GM19397 (cell line): Measurements from ENCODE around the gene MACROD1.

Experiments
- ATAC-seq: cut with Tn5 transposase; IDR thresholded peaks from one replicate; pipeline ENCODE4 v1.9.1; 2021; ENCODE audit warnings: mild to moderate bottlenecking, moderate library complexity; ENCODE audit not compliant: unreplicated experiment

Gene MACROD1

DNA sequence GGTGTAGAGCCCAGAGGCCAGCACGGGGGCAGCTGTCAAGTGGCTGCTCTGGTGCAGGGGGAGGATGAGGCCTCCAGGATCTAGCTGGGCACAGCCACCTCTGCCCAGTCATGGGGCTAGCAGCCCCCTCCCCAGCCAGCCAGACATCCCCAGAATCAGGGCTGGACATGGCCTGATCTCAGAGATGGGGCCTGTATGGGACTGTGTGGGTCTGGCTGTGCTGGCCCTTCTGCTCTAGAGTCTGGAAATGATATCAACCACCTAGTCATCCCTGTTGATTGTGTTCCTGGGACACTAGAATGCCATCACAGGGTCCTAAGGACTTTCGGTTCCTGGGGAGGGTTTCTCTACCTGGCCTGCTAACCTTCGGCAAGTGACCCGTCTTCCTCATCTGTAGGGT lies 127.4 kb downstream of the MACROD1 start:
- ATAC-seq, result no peak

DNA sequence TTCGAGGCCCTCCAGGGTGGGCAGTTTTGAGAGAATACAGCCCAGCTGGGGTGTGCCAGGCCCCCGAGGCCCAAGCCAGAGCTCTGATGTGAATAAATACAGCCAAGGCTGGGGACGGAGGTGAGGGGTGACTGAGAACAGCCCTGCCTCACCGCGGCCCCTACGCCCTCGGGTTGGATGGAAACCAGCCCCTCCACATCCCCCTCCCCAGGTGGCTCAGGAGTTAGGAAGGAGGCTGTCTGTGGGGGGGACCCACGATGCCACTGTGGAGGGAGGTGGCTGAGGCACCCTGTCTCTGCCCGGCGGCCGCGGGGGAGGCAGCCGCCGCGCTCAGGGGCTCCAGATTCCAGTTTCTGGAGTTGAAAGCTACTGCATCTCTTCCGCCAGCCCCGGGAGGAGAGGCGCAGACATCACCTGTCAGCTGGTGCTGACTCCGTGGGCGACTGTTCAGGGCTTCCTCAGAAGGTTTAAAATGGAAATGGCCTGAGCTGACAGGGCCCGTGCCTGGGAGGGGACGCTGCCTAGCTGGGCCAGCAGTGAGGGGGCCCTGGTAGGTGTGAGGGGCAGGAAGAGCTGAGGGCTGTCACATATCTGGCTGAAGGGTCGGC lies 128.8 kb downstream of the MACROD1 start:
- no peak for ATAC-seq

DNA sequence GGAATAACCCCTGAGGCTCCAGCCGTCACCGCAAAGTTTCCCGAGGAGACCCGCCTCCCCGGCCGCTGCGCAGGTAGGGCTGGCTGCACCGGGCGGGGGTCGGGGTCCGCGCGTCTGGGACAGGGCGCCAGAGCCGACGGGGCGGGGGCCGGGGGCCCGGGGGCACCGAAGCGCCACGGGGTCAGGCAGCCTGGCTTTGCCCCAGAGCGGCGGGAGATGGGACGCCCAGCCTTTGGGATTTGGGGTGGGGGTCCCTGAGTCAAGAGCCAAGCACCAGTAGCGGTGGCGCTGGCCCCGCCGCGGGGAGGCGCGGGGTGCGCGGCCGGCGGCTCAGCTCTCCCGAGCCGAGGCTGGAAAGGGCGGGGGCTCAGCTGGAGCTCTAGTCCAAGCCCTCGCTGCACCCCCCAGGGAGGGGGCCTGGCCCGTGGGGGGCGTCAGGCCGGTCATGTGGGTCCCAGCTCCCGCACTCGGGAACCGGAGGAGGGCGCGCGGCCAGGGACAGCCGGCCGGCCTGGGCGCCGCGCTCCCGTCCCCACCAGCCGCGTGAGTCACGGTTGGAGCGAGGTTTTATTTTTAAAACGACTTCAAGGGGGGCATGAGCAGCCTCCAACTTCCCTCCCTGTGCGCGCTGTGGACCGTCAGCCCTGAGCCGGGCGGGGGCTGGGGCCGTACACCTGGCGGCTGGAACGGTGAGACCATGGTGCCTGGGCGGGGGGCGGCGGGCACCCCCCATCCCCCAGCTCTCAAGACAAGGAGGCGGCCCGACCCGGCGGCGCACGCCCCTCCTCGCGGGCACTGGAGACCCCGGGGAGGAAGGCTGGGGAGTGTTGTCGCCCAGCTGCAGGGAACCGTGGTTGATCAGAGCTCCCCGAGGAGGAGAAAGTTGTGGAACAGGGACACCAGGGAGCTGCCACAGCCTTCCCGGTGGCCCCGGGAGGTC lies 129.6 kb downstream of the MACROD1 start:
- ATAC-seq, result no peak

DNA sequence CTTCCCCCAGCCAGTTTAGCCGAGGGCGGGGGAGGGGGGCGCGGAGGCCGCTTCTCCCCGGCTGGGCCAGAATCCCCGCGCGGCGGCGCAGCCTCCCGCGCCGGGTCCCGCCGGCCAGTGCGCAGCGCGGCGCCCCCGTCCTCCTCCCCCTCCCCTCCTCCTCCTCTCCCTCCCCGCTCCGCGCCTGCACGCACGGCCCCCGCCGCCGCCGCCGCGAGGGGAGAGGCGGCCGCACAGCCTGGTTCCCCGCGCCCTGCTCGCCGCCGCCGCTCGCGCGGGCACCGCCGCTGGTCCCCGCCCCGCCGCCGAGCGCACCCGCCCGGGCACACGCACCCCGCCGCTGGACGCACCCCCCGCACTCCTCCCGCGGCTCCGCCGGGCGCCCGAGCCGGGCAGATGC lies 130.3 kb downstream of the MACROD1 start, which contains the start of gene FLRT1:
TSS of gene FLRT1 (plus strand) at position 356 of the 400 bp plus-strand sequence. CDS start 80,337 bp downstream, outside the sequence.
- no peak for ATAC-seq

DNA sequence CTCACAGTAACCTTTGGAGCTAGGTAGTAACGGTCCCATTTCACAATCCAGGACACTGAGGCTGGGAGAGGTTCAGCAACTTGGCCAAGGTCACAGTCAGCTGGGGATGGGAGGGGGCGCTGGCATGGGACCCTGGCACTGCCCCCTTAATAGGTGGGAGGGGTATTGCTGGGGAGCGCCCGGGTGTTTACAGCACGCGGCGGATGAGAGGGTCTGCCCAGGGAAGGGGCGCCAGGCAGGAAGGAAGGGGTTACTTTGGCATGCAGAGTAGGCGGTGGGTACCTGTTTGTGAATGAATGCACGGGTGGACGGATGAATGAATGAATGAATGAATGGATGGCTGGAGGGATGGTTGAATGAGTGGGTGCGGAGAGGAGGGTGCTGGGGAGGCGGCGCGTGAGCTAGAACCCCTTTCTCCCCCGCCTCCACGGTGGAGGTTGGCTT lies 130.8 kb downstream of the MACROD1 start:
- no peak for ATAC-seq

DNA sequence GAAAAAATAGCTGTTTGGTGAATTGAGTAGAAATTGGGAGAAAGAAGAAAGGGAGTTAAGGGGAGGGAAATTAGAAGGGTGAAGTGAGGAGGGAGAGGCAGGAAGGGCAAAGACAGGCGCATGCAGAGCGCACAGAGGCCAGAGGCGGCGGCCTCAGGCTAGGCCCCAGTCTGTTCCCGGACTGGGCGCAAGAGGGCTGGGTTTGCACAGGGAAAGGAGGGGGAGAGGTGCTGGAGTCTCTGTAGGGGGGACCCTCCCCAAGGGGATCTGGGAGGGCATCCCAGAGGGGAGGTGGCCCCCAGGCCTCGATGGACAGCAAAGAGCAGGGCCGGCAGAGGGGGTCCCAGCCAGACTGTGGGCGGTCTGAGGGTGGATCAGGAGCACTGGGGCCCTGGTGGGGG lies 131.5 kb downstream of the MACROD1 start:
- ATAC-seq, result no peak

DNA sequence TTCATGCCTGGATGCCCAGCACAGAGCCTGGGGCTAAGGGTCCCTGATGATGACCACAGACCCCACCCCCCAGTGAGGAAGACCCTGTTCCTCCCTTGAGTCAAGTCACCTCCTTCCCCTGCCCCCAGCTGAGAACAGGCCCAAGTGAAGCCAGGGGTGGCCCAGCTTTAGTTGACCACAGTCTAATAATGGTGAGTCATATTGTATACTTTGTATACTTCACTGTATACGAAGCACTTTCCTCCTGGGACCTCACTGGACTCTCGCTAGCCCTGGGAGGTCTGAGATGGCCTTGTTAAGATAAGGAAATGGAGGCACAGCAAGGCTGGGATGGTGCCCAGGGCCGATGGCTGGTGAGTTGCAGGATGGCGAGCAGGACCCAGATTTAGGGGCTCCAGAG lies 133.9 kb downstream of the MACROD1 start:
- ATAC-seq, result no peak

DNA sequence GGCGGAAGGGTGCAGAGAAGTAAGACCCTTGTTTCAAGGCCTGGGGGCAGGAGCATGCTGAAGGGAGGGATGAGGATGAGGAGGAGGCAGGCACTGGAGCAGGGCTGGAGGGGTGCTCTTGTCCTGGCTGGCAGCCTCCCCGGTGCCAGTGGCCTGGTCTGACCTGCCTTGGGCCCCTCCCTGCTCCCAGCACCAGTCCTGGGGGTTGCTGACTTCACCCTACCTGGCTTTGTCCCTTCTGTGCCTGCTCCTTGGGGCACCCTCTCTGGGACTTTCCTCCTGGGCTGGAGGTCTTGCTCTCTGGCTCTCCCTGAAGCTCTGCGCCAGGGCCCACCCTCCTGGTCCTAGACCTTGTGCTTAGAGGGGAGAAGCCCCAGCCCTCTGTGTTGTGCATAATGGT lies 134.9 kb downstream of the MACROD1 start:
- ATAC-seq, result no peak

DNA sequence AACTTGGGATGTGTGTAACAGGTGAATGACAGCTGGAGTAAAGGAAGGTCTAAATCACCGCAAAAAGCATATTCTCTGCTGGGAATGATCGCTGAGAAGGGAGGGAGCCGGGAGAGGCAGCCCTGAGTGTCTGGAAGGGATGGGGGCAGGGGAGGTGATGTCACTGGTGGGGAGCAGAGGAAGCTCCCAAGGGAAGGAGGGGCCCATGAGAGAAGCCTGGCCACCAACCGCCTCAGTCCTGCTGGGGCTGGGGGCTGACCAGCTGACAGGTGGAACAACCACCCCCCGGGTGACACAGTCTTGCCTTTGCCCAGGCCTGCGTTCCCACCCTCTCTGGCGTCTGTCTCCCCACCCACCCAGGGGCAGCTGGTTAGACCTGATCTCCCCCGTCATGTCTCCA lies 136.1 kb downstream of the MACROD1 start:
- ATAC-seq, result no peak

DNA sequence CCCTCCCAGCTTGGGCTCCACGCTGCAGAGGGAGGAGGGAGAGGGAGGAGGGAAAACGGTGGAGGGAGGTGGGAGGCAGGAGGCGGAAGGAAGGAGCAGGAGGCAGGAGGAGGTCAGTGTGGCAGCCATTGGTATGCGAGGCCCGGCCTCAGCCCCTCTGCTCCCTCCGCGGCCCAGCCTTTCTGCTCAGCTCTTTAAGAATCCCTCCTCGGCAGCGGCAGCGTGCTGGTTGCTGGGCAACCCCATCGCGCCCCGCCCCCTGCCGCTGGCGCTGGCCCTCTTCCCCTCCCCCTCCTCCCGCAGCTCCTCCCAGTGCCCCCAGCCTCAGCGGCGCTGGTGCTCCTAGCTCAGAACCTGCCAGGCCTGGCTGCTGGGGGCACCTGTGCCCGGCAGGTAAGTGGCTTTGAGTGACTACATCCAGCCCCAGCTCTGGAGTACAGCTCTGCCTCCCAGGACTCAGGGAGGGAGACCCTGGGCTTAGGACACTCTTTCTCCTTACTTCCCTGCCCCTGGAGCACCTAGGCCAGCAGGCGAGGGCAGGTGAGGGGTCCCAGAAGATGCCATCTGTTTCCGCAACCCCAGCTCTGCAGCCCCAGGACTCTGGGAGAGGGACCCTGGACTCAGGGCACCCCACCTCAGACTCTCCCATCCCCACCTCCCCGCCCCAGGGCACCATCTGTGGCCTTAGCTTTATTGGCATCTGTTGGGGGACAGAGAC lies 137.4 kb downstream of the MACROD1 start:
- no peak for ATAC-seq

DNA sequence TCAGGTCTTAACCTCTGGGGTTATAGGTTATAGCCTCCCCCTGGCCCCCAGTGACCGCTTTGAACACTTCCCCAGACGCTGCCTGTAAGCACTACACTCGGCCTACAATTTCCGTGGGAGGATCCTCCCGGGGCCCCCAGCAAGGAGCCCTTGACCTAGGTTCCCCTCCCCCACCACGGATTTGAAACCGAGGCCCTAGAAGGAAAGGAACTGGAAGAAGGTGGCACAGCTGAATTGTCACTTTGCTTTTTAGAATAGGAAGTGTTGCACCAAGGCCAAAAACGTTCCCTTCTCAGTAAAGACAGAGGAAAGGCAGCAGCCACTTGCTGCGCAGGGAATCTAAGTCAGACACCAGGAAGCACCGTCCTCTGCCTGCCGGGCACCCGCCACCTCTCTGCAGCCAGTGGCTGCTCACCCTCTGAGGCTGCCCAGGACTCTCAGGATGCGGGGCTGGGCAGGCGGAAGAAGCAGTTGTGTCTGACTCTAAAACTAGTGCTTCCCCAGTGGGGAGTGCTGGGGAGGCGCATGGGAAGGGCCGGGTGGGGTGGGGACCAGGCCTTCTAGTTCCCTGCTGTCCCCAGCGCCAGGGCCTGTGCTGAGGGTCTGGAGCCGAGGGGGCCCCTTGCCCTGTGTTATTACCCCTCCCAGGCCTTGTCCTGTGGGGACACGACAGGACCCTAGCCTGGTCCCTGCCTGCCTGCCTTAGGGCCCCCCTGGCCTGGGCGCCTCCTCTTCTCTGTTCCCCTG lies 138.1 kb downstream of the MACROD1 start:
- no peak for ATAC-seq

DNA sequence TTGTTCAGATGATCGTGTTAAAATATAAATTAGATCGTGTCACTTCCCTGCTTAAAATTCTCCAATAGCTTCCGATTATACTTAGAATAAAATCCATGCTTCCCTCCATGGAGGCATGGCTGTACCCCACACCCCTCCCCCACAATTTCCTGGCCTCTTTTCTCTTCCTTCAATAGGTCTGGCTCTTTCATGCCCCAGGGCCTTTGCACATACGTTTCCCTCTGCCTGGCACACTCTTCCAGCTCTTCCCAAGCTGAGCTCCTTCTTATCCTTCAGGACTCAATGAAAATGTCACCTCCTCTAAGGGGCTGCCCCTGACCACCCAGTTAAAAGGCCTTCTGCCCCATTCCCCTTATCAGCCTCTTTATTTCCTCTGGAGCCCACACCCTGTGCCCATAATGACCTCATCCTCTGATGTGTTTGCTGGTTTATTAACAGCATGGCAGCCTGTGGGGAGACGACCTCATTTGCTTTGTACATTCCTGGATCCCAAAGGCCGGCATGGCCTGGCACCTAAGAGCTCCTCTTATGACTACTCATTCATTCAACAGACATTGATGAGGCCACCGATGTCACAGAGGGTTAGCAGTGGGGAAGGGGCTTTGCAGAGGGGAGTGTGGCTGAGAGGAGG lies 139.2 kb downstream of the MACROD1 start:
- ATAC-seq, result no peak

DNA sequence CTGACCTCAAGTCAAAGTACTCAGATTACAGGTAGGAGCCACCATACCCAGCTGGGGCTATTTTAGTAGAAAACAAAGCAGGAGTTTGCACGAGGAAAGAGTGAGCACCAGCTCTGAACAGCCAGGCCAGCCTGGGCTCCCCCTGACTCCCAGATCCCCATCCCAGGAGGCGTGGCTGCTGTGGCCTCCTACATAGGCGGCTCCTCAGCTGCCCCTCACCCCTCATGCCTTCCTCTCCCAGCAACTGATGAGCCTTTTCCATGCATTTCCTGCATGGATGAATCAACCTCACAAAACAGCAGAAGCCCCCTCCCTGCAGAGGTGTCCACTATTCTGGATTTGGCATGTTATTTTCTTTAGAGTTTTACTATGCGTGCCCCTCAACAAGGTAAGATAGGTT lies 140.7 kb downstream of the MACROD1 start:
- ATAC-seq, result no peak

DNA sequence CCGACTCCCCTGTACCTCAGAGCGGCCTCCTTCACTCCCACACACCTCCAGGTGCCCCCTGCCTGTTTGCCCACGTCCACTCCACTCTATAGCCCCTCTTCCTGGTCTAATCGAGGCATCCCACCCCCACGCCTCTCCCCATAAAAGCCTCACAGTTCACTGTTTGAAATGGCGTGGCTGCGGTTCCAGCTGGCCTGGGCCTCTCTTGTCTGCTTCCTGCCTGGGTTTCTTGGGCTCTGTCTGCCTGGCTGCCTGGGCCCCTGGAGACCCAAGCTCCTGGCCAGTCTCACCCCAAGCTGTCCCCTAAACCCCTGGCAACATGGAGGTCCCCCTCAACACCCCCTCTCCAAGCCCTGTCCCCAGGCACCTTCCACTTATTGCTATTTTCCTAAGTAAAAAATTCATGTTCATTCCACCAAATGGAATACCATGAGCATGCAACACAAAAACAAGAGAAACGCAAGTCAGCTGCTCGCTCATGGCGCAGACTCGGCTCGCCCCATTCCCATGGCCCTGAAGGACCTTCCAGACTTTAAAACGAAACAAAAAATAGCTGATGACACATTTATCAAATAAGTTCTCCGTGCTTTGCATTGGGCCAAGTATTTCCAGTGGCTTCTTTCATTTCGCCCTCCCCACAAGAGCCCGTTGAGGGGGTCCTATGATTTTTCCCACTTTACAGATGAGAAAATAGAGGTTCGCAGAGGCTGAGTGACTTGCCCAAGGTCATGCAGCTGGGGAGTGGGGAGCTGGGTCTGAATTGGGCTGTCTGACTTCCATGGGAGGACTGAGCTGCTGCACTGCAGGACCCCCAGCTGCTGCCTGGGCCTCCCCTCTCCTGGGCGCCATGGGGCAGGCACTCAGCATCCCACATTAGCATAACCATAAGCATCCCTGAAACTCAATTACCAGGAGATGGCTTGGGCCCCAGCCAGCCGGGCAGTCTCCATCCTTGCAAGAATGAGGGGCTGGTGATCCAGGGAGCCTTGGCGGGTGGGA lies 141.9 kb downstream of the MACROD1 start:
- ATAC-seq, result no peak

DNA sequence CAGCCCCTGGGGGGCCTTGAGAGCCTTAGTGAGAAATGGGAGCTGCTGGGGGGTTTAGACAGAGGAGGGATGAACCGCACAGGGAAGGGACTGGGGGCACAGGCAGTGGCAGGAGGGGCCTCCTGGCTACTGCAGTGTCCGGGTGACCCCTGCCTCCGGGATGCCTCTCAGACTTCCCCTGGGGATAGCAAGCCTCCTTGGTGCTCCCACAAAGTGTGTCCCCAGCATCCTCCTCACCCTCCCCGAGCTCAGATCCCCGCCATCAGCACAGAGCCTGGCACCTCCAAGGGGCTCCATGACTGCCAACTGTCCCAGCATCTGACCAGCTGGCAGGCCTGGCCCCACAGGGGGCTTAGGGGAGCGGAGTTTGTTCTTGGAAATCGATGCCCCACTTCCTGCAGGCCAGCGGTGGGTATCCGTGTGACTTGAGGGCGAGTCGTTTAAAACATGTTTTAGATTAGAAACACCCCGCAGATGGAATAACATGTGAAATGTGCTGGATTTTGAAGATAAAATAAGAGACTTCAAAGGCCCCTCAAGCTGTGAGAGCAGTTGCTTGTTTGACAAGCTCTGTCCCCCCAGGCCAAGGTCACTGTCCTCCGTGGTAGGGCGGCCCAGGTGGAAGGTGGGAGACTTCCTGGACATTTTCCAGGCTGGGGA lies 143.7 kb downstream of the MACROD1 start:
- no peak for ATAC-seq

DNA sequence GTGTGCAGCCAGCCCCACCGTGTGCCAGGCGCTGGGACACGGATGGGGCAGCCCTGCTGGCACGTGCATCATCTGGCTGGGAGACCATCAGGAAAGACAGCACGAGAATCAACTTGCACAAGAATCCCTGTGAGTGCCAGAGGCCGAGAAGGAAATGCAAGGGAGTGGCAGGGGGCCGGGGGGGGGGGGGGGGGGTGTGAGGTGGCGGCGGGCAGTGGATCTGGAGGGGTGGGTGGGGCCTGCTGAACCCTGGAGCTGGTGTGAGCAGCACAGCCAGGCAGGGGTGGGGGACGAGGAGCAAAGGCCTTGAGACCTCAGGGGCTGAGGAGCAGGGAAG lies 144.2 kb downstream of the MACROD1 start:
- ATAC-seq, result no peak

DNA sequence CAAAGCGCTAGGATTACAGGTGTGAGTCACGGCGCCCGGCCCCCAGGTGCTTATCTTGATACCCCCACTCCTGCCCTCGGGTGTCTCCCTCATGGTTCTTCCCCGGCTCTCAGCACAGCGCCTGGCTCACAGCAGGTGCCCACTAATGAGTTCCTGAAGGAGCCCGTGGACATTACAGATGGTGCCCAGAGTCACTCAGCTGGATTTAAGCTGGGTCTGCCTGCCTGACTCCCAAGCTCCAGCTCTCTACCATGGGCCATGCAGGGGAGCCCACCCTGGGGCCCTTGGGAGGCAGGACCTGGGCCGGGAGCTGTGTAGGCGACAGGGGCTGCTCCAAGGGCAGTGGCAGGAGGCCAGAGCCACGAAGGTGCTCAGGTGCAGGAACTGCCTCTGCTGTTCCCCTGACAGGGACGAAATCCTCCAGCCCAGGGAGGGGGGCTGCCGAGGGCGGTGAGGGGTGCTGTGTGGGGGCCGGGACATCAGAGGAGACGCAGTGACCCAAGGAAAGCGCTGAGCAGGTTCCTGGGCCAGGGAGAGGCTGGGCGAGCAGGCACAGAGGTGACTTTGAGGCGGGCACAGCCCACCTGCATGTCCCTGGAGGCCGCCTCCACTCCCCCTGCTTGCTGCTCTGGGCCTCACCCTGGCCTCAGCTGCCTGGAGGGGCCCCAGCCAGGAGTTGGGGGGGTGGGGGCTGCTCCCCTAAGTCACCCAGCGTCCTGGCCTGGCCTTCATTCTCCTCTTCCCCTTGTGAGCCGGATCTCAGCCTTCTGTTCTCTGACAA lies 144.7 kb downstream of the MACROD1 start:
- ATAC-seq, result no peak
